GM23338 (cell line): ENCODE results near the gene ACO2. TPM values are rescaled to one million over a fixed set of nuclear protein-coding genes. Genes with fewer than 3 reads are reported as not detected.
A peak's percentile ranks its signal among the peaks of the same experiment; 100 is the strongest.

Experiments
- ATAC-seq: fragments of 200-7000 bp; cut with Tn5 transposase; 3 replicates; pipeline ENCODE4 v1.9.1; 2020
- DNase-seq: peaks from one replicate; pipeline ENCODE4 v3.0.0-alpha.2; 2015; ENCODE audit warnings: low spot score
- H2AFZ ChIP-seq: fragments of 200-600 bp; sonication (generic); 2 replicates; pipeline ENCODE4 v1.8.0; 2016; ENCODE audit warnings: antibody characterized with exemption, mild to moderate bottlenecking, moderate library complexity
- H3F3A ChIP-seq: fragments of 200-600 bp; sonication (generic); replicated peaks from 2 replicates; pipeline ENCODE4 v1.8.0; 2017; ENCODE audit warnings: antibody characterized with exemption, mixed run types, low read depth
- H3K27ac ChIP-seq: fragments of 200-600 bp; sonication (generic); 2 replicates; pipeline ENCODE4 v1.6.1; 2016; ENCODE audit warnings: low read depth
- H3K27me3 ChIP-seq: fragments of 200-600 bp; sonication (generic); 2 replicates; pipeline ENCODE4 v1.8.0; 2016; ENCODE audit warnings: mild to moderate bottlenecking, mixed run types, moderate library complexity; ENCODE audit not compliant: insufficient read depth
- H3K36me3 ChIP-seq: fragments of 200-600 bp; sonication (generic); 2 replicates; pipeline ENCODE4 v1.8.0; 2016; ENCODE audit warnings: mild to moderate bottlenecking; ENCODE audit not compliant: insufficient read depth
- H3K4me1 ChIP-seq: fragments of 200-600 bp; sonication (generic); 2 replicates; pipeline ENCODE4 v1.8.0; 2016; ENCODE audit warnings: mild to moderate bottlenecking, moderate library complexity; ENCODE audit not compliant: insufficient read depth
- H3K4me2 ChIP-seq: fragments of 200-600 bp; sonication (generic); 2 replicates; pipeline ENCODE4 v1.7.1; 2017; ENCODE audit warnings: mixed run types
- H3K4me3 ChIP-seq: fragments of 200-600 bp; sonication (generic); 2 replicates; pipeline ENCODE4 v1.6.1; 2016; ENCODE audit warnings: mixed run types
- H3K79me2 ChIP-seq: fragments of 200-600 bp; sonication (generic); replicated peaks from 2 replicates; pipeline ENCODE4 v1.8.0; 2017; ENCODE audit warnings: mild to moderate bottlenecking; ENCODE audit not compliant: insufficient read depth
- H3K9me2 ChIP-seq: fragments of 200-600 bp; sonication (generic); 2 replicates; pipeline ENCODE4 v1.8.0; 2017; ENCODE audit not compliant: insufficient read depth
- H4K20me1 ChIP-seq: fragments of 200-600 bp; sonication (generic); replicated peaks from 2 replicates; pipeline ENCODE4 v1.8.0; 2017; ENCODE audit warnings: mild to moderate bottlenecking; ENCODE audit not compliant: insufficient read depth
- H3K27ac Mint-ChIP-seq: 2 replicates; pipeline ENCODE4 v1.8.0; 2020; ENCODE audit warnings: inconsistent platforms, mild to moderate bottlenecking, moderate library complexity, mixed read lengths
- H3K27me3 Mint-ChIP-seq: 3 replicates; pipeline ENCODE4 v1.8.0; 2022; ENCODE audit warnings: low read depth, mild to moderate bottlenecking, moderate library complexity, mixed read lengths, inconsistent platforms; ENCODE audit not compliant: insufficient read depth, poor library complexity
- H3K36me3 Mint-ChIP-seq: 3 replicates; pipeline ENCODE4 v1.8.0; 2021; ENCODE audit warnings: low read depth, mild to moderate bottlenecking, inconsistent platforms, moderate library complexity, mixed read lengths
- H3K4me1 Mint-ChIP-seq: 3 replicates; pipeline ENCODE4 v1.8.0; 2020; ENCODE audit warnings: mild to moderate bottlenecking, inconsistent platforms, mixed read lengths
- H3K4me3 Mint-ChIP-seq: 3 replicates; pipeline ENCODE4 v1.8.0; 2021; ENCODE audit warnings: moderate library complexity, mild to moderate bottlenecking, inconsistent platforms, mixed read lengths
- H3K9me3 Mint-ChIP-seq: 3 replicates; pipeline ENCODE4 v1.8.0; 2020; ENCODE audit warnings: moderate library complexity, mild to moderate bottlenecking, inconsistent platforms, mixed read lengths
- CREB1 ChIP-seq: fragments of 250-450 bp; sonication (Bioruptor Pico); IDR thresholded peaks from 2 replicates; pipeline ENCODE4 v1.5.0; 2020; ENCODE audit warnings: low read depth, mild to moderate bottlenecking, moderate library complexity
- CTCF ChIP-seq, 2 experiments: fragments of 200-600 bp in 1 of 2; sonication (generic) in 1 of 2; conservative IDR thresholded peaks; 2 replicates each; pipeline versions ENCODE4 v1.5.1 to v1.6.1; 2016 to 2017; ENCODE audit warnings: antibody characterized with exemption in 2 of 2, low read depth in 2 of 2, mild to moderate bottlenecking in 2 of 2, moderate library complexity in 1 of 2
- EZH2 ChIP-seq: fragments of 200-600 bp; sonication (generic); IDR thresholded peaks from one replicate; pipeline ENCODE4 v1.8.0; 2017; ENCODE audit warnings: antibody characterized with exemption, mild to moderate bottlenecking, low read depth; ENCODE audit not compliant: unreplicated experiment
- EZH2phosphoT487 ChIP-seq: fragments of 200-600 bp; sonication (generic); IDR thresholded peaks from one replicate; pipeline ENCODE4 v1.8.1; 2018; ENCODE audit warnings: antibody characterized with exemption; ENCODE audit not compliant: unreplicated experiment
- JUNB ChIP-seq: IDR thresholded peaks from one replicate; pipeline ENCODE4 v1.6.1; 2016; ENCODE audit warnings: antibody characterized with exemption; ENCODE audit not compliant: unreplicated experiment
- NANOG ChIP-seq: IDR thresholded peaks from 2 replicates; pipeline ENCODE4 v1.6.1; 2016; ENCODE audit warnings: antibody characterized with exemption, borderline replicate concordance
- POLR2AphosphoS5 ChIP-seq: IDR thresholded peaks from 2 replicates; pipeline ENCODE4 v1.6.1; 2016; ENCODE audit warnings: antibody characterized with exemption, low read depth
- STAT1 ChIP-seq: IDR thresholded peaks from one replicate; pipeline ENCODE4 v1.6.1; 2016; ENCODE audit warnings: antibody characterized with exemption; ENCODE audit not compliant: unreplicated experiment
- ZNF114 ChIP-seq: fragments of 250-450 bp; sonication (Bioruptor Pico); IDR thresholded peaks from 2 replicates; pipeline ENCODE4 v1.5.0; 2020; ENCODE audit warnings: mild to moderate bottlenecking, moderate library complexity
- ZNF331 ChIP-seq: fragments of 250-450 bp; sonication (Bioruptor Pico); IDR thresholded peaks from 2 replicates; pipeline ENCODE4 v1.5.0; 2020; ENCODE audit warnings: low read depth, mild to moderate bottlenecking, moderate library complexity
- polyA plus RNA-seq: library from polyadenylated mRNA; unstranded; fragments of >200 nt; fragmentation: Nextera tagmentation; extraction: Ambion mirVana; gene quantifications from 2 replicates; pipeline ENCODE4 v1.2.1, GENCODE V29; 2016
- total RNA-seq: library from RNA; depleted of rRNA; stranded (reverse); fragments of >200 nt; shearing (Covaris generic); gene quantifications from 2 replicates; pipeline ENCODE4 v1.2.3, GENCODE V29; 2014
- TF ChIP-seq, protein P1 (sequence below): IDR thresholded peaks from 2 replicates; pipeline ENCODE4 v1.6.1; 2016; ENCODE audit warnings: antibody characterized with exemption
- TF ChIP-seq, protein P2 (sequence below): fragments of 250-450 bp; sonication (Bioruptor Pico); IDR thresholded peaks from 2 replicates; pipeline ENCODE4 v1.5.0; 2020; ENCODE audit warnings: mild to moderate bottlenecking, moderate library complexity
- TF ChIP-seq, protein P3 (sequence below): IDR thresholded peaks from one replicate; pipeline ENCODE4 v1.6.1; 2018; ENCODE audit warnings: antibody characterized with exemption; ENCODE audit not compliant: unreplicated experiment

ACO2 gene
- total and polyA plus RNA-seq, 2 experiments from 2014 or later = 36.2 to 79.7 TPM

DNA sequence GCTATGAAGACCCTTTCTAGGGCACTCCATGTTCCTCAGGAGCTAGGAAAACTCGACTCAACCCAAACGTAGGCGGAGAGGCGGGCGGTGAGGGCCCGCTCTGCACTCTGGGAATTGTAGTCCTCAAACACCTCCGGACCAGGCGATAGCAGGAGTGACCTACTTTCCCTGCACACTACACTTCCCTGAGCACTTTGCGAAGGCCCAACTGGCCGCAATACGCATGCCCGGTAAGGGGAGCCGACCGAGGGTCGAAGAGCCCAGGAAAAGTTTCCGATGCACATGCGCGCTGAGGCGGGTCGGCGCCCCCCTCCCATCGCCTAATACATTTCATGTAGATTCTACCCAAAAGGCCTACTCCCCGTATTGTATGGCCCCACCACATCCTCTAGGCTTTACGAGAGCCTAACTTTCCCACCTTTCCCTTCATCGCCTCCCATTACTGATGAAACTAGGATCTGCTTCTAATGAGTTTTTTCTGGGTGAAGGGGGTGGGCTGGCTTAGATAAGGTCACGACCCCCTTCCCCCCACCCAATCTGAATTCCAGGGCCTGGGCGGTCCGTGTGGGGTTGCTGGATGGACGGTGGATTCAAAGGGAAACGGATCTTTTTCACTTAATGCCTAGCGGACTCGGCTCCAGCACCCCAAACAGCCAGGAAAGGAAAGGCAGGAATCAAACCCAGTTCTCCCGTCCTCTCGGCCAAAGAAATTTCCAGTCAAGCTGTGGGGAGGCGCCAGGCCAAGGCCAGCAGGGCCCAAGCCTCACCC lies 24.4 kb upstream of the ACO2 start:
- H3K27ac ChIP-seq = peak overlapping the region; percentile 95
- TF ChIP-seq STAT1 (no peak), NANOG (no peak), CREB1 (peak; percentile 52; the same call in 1 of the 2 replicates), ZNF114 (CRISPR knock-in tag) (no peak), POLR2AphosphoS5 (peak; percentile 69), EZH2phosphoT487 (no peak), CTCF (conservative IDR thresholded peaks at IDR 0.05; ENCODE audit: low read depth in 2 of 2) (no peak), EZH2 (no peak), ZNF331 (CRISPR knock-in tag) (no peak), JUNB (no peak)
- TF ChIP-seq, protein P1, sequence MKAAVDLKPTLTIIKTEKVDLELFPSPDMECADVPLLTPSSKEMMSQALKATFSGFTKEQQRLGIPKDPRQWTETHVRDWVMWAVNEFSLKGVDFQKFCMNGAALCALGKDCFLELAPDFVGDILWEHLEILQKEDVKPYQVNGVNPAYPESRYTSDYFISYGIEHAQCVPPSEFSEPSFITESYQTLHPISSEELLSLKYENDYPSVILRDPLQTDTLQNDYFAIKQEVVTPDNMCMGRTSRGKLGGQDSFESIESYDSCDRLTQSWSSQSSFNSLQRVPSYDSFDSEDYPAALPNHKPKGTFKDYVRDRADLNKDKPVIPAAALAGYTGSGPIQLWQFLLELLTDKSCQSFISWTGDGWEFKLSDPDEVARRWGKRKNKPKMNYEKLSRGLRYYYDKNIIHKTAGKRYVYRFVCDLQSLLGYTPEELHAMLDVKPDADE = peak; percentile 87
- TF ChIP-seq, protein P2, sequence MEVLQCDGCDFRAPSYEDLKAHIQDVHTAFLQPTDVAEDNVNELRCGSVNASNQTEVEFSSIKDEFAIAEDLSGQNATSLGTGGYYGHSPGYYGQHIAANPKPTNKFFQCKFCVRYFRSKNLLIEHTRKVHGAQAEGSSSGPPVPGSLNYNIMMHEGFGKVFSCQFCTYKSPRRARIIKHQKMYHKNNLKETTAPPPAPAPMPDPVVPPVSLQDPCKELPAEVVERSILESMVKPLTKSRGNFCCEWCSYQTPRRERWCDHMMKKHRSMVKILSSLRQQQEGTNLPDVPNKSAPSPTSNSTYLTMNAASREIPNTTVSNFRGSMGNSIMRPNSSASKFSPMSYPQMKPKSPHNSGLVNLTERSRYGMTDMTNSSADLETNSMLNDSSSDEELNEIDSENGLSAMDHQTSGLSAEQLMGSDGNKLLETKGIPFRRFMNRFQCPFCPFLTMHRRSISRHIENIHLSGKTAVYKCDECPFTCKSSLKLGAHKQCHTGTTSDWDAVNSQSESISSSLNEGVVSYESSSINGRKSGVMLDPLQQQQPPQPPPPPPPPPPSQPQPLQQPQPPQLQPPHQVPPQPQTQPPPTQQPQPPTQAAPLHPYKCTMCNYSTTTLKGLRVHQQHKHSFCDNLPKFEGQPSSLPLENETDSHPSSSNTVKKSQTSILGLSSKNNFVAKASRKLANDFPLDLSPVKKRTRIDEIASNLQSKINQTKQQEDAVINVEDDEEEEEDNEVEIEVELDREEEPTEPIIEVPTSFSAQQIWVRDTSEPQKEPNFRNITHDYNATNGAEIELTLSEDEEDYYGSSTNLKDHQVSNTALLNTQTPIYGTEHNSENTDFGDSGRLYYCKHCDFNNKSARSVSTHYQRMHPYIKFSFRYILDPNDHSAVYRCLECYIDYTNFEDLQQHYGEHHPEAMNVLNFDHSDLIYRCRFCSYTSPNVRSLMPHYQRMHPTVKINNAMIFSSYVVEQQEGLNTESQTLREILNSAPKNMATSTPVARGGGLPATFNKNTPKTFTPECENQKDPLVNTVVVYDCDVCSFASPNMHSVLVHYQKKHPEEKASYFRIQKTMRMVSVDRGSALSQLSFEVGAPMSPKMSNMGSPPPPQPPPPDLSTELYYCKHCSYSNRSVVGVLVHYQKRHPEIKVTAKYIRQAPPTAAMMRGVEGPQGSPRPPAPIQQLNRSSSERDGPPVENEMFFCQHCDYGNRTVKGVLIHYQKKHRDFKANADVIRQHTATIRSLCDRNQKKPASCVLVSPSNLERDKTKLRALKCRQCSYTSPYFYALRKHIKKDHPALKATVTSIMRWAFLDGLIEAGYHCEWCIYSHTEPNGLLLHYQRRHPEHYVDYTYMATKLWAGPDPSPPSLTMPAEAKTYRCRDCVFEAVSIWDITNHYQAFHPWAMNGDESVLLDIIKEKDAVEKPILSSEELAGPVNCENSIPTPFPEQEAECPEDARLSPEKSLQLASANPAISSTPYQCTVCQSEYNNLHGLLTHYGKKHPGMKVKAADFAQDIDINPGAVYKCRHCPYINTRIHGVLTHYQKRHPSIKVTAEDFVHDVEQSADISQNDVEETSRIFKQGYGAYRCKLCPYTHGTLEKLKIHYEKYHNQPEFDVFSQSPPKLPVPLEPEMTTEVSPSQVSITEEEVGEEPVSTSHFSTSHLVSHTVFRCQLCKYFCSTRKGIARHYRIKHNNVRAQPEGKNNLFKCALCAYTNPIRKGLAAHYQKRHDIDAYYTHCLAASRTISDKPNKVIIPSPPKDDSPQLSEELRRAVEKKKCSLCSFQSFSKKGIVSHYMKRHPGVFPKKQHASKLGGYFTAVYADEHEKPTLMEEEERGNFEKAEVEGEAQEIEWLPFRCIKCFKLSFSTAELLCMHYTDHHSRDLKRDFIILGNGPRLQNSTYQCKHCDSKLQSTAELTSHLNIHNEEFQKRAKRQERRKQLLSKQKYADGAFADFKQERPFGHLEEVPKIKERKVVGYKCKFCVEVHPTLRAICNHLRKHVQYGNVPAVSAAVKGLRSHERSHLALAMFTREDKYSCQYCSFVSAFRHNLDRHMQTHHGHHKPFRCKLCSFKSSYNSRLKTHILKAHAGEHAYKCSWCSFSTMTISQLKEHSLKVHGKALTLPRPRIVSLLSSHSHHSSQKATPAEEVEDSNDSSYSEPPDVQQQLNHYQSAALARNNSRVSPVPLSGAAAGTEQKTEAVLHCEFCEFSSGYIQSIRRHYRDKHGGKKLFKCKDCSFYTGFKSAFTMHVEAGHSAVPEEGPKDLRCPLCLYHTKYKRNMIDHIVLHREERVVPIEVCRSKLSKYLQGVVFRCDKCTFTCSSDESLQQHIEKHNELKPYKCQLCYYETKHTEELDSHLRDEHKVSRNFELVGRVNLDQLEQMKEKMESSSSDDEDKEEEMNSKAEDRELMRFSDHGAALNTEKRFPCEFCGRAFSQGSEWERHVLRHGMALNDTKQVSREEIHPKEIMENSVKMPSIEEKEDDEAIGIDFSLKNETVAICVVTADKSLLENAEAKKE (CRISPR knock-in tag) = no peak
- TF ChIP-seq, protein P3, sequence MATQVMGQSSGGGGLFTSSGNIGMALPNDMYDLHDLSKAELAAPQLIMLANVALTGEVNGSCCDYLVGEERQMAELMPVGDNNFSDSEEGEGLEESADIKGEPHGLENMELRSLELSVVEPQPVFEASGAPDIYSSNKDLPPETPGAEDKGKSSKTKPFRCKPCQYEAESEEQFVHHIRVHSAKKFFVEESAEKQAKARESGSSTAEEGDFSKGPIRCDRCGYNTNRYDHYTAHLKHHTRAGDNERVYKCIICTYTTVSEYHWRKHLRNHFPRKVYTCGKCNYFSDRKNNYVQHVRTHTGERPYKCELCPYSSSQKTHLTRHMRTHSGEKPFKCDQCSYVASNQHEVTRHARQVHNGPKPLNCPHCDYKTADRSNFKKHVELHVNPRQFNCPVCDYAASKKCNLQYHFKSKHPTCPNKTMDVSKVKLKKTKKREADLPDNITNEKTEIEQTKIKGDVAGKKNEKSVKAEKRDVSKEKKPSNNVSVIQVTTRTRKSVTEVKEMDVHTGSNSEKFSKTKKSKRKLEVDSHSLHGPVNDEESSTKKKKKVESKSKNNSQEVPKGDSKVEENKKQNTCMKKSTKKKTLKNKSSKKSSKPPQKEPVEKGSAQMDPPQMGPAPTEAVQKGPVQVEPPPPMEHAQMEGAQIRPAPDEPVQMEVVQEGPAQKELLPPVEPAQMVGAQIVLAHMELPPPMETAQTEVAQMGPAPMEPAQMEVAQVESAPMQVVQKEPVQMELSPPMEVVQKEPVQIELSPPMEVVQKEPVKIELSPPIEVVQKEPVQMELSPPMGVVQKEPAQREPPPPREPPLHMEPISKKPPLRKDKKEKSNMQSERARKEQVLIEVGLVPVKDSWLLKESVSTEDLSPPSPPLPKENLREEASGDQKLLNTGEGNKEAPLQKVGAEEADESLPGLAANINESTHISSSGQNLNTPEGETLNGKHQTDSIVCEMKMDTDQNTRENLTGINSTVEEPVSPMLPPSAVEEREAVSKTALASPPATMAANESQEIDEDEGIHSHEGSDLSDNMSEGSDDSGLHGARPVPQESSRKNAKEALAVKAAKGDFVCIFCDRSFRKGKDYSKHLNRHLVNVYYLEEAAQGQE = no peak
- Mint-ChIP-seq H3K4me1 (peaks cover 21% of the 10 kb centered on the region), H3K9me3 (peaks cover 3% of the 10 kb centered on the region; the same call in 1 of the 3 replicates), H3K27ac (peak overlapping the region; percentile 98), H3K4me3 (peak overlapping the region; percentile 99), H3K36me3 (peaks cover 40% of the 10 kb centered on the region), H3K27me3 (peaks cover 35% of the 10 kb centered on the region)
- H3K4me1 ChIP-seq = peaks cover 5% of the 10 kb centered on the region
- peak overlapping the region; percentile 100 for H3K4me2 ChIP-seq
- ATAC-seq (peak; percentile 64), DNase-seq (peak; percentile 99)
- H3K4me3 ChIP-seq = peak overlapping the region; percentile 99
- peaks cover 31% of the 10 kb centered on the region for H4K20me1 ChIP-seq
- H3K36me3 ChIP-seq = peaks cover 17% of the 10 kb centered on the region; the same call in 1 of the 2 replicates
- H3K27me3 ChIP-seq = no peaks in the 10 kb centered on the region
- H3K9me2 ChIP-seq = no peaks in the 10 kb centered on the region
- H3F3A ChIP-seq = peaks cover 20% of the 10 kb centered on the region
- H2AFZ ChIP-seq = no peak overlapping the region
- peaks cover 66% of the 10 kb centered on the region for H3K79me2 ChIP-seq
